ENCODE results near the gene MED23. TPM values are rescaled to one million over a fixed set of nuclear protein-coding genes. Genes with fewer than 3 reads are reported as not detected.

MED23 gene, protein sequence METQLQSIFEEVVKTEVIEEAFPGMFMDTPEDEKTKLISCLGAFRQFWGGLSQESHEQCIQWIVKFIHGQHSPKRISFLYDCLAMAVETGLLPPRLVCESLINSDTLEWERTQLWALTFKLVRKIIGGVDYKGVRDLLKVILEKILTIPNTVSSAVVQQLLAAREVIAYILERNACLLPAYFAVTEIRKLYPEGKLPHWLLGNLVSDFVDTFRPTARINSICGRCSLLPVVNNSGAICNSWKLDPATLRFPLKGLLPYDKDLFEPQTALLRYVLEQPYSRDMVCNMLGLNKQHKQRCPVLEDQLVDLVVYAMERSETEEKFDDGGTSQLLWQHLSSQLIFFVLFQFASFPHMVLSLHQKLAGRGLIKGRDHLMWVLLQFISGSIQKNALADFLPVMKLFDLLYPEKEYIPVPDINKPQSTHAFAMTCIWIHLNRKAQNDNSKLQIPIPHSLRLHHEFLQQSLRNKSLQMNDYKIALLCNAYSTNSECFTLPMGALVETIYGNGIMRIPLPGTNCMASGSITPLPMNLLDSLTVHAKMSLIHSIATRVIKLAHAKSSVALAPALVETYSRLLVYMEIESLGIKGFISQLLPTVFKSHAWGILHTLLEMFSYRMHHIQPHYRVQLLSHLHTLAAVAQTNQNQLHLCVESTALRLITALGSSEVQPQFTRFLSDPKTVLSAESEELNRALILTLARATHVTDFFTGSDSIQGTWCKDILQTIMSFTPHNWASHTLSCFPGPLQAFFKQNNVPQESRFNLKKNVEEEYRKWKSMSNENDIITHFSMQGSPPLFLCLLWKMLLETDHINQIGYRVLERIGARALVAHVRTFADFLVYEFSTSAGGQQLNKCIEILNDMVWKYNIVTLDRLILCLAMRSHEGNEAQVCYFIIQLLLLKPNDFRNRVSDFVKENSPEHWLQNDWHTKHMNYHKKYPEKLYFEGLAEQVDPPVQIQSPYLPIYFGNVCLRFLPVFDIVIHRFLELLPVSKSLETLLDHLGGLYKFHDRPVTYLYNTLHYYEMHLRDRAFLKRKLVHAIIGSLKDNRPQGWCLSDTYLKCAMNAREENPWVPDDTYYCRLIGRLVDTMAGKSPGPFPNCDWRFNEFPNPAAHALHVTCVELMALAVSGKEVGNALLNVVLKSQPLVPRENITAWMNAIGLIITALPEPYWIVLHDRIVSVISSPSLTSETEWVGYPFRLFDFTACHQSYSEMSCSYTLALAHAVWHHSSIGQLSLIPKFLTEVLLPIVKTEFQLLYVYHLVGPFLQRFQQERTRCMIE (N-terminal part only)
- 5.8 to 7.7 TPM (median 6.6 TPM) in 5 replicates for total RNA-seq (2022; extraction: Qiagen RNA extraction)

GRCh38 chr6:131627724-131628682, at the start of gene MED23:
Gene MED23 (minus strand): TSS chr6:131628242. CDS start chr6:131628049, 193 bp downstream.

DNA sequence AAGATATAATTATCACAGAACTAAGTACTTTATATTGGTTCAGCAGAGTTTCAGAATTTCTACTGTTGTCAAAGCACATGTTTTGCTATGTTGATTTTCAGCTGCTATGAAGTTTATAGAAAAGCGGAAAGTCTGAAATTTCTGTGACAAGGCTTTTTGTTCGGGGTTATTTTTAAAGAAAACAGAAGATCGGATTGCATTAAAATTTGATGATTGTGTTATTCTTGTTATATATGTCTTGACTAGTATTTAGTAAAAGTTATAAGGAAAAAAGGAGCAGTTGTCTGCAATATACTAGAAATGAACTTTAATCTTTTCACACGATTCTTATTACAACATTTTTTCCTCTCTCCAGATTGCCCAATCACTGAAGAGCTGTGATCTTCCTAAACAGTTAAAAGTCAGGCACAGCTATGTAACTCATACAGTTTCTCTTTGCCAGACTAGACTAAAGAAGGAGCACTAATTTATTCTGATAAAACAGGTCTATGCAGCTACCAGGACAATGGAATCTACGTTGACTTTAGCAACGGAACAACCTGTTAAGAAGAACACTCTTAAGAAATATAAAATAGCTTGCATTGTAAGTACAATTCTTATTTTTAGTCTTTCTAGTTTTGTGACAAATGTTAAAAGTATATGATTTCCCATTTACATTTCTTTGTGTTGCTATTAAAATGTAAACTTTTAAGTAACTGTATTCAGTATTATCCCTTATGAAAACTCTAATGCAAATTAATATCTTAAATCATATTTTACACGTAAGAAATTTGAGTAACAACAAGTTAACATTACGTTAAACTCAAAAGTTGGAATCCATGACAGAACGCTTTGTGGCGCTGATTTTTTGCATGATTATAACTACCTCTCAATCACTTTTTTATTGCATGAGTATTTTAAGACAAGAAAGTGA, 9.1 kb upstream of the MED23 start, which contains the start of gene ENPP3:
Gene ENPP3, plus strand, starts transcription at position 423 of the 913 bp plus-strand sequence. Its CDS starts 83 bp downstream, at position 506.

GRCh38 chr6:131572686-131573415, 55.2 kb downstream of the MED23 start, which contains the start of gene ARG1:
Gene ARG1 (plus strand): TSS chr6:131573226. CDS start chr6:131573283, 57 bp downstream.

Other genes starting within 250 kb of the MED23 start
- gene ARG1, start 55.0 kb downstream of the MED23 start, total RNA-seq (2022; extraction: Qiagen RNA extraction), result not detected in 5 replicates
- gene ENPP3, start 9.1 kb upstream of the MED23 start, total RNA-seq (2022; extraction: Qiagen RNA extraction), result not detected in 5 replicates
- not detected in 5 replicates for gene OR2A4, start 73.2 kb upstream of the MED23 start, total RNA-seq (2022; extraction: Qiagen RNA extraction)
- gene CTAGE9, start 82.8 kb upstream of the MED23 start, total RNA-seq (2022; extraction: Qiagen RNA extraction), result not detected in 5 replicates
- 1.1 to 1.5 TPM (median 1.4 TPM) in 5 replicates for gene ENPP1, start 179.8 kb upstream of the MED23 start, total RNA-seq (2022; extraction: Qiagen RNA extraction)

Measured in A549 treated with Mapracorat at 1 μM for 4 hours (cell line).